Mesenchymal stem cell (in vitro differentiated cells and primary cell): ENCODE data around the gene RNF148.

Source experiments
- DNase-seq: peaks from one replicate; pipeline ENCODE4 v3.0.0-alpha.2; 2013
- H2AFZ ChIP-seq: one replicate; pipeline ENCODE4 v1.6.1; 2013; ENCODE audit warnings: low read depth, mild to moderate bottlenecking, control low read depth, inconsistent platforms, low read length, moderate library complexity
- H2AK5ac ChIP-seq: 2 replicates; pipeline ENCODE4 v1.6.1; 2013; ENCODE audit warnings: low read length, moderate library complexity, mild to moderate bottlenecking, inconsistent platforms; ENCODE audit not compliant: severe bottlenecking
- H2BK120ac ChIP-seq: one replicate; pipeline ENCODE4 v1.6.1; 2013; ENCODE audit warnings: low read depth, mild to moderate bottlenecking, inconsistent platforms, low read length, moderate library complexity
- H2BK12ac ChIP-seq, 2 experiments: one replicate each; pipeline ENCODE4 v1.6.1; 2013; ENCODE audit warnings: inconsistent platforms in 2 of 2, low read length in 2 of 2, mild to moderate bottlenecking in 2 of 2, moderate library complexity in 2 of 2, control low read depth in 1 of 2
- H2BK15ac ChIP-seq: one replicate; pipeline ENCODE4 v1.6.1; 2013; ENCODE audit warnings: mild to moderate bottlenecking, low read depth, inconsistent platforms; ENCODE audit not compliant: poor library complexity, severe bottlenecking
- H2BK5ac ChIP-seq: 2 replicates; pipeline ENCODE4 v1.6.1; 2013; ENCODE audit warnings: low read depth, mild to moderate bottlenecking, low read length, control low read depth, inconsistent platforms; ENCODE audit not compliant: poor library complexity, severe bottlenecking
- H3K14ac ChIP-seq, 2 experiments: one replicate each; pipeline ENCODE4 v1.6.1; 2013; ENCODE audit warnings: inconsistent platforms in 2 of 2, low read length in 2 of 2, control low read depth in 1 of 2, mild to moderate bottlenecking in 1 of 2, moderate library complexity in 1 of 2
- H3K18ac ChIP-seq, 2 experiments: one replicate each; pipeline ENCODE4 v1.6.1; 2013; ENCODE audit warnings: inconsistent platforms in 2 of 2, low read length in 2 of 2, control low read depth in 1 of 2, low read depth in 1 of 2, mild to moderate bottlenecking in 1 of 2
- H3K23ac ChIP-seq, 2 experiments: one replicate each; pipeline ENCODE4 v1.6.1; 2013; ENCODE audit warnings: inconsistent platforms in 2 of 2, low read length in 2 of 2, mild to moderate bottlenecking in 2 of 2, moderate library complexity in 2 of 2, control low read depth in 1 of 2
- H3K27ac ChIP-seq: 2 replicates; pipeline ENCODE4 v1.5.1; 2013; ENCODE audit warnings: mild to moderate bottlenecking, moderate library complexity, low read length, control low read depth, inconsistent platforms; ENCODE audit not compliant: poor library complexity, severe bottlenecking
- H3K27me3 ChIP-seq, 2 experiments: 2 replicates each; pipeline versions ENCODE4 v1.6.1 to v1.7.0; 2013; ENCODE audit warnings: low read length in 2 of 2, mild to moderate bottlenecking in 2 of 2, moderate library complexity in 2 of 2, control low read depth in 1 of 2, inconsistent platforms in 1 of 2; ENCODE audit not compliant: control insufficient read depth in 1 of 2, insufficient read depth in 1 of 2
- H3K36me3 ChIP-seq, 2 experiments: 2 replicates each; pipeline versions ENCODE4 v1.6.1 to v1.7.0; 2013; ENCODE audit warnings: low read length in 2 of 2, control low read depth in 1 of 2, inconsistent platforms in 1 of 2, low read depth in 1 of 2, mild to moderate bottlenecking in 1 of 2; ENCODE audit not compliant: insufficient read depth in 2 of 2, control insufficient read depth in 1 of 2
- H3K4ac ChIP-seq, 2 experiments: one replicate each; pipeline ENCODE4 v1.6.1; 2013; ENCODE audit warnings: inconsistent platforms in 2 of 2, low read length in 2 of 2, mild to moderate bottlenecking in 2 of 2, moderate library complexity in 2 of 2, control low read depth in 1 of 2, low read depth in 1 of 2
- H3K4me1 ChIP-seq: 2 replicates; pipeline ENCODE4 v1.6.1; 2013; ENCODE audit warnings: low read depth, low read length, control low read depth; ENCODE audit not compliant: control insufficient read depth, insufficient read depth
- H3K4me2 ChIP-seq: 2 replicates; pipeline ENCODE4 v1.6.1; 2013; ENCODE audit warnings: low read length, mild to moderate bottlenecking, inconsistent platforms; ENCODE audit not compliant: poor library complexity, severe bottlenecking
- H3K4me3 ChIP-seq, 2 experiments: 2 replicates each; pipeline versions ENCODE4 v1.5.1 to v1.7.0; 2013; ENCODE audit warnings: low read length in 2 of 2, mild to moderate bottlenecking in 2 of 2, control low read depth in 1 of 2, low read depth in 1 of 2; ENCODE audit not compliant: insufficient read depth in 1 of 2
- H3K79me1 ChIP-seq: replicated peaks from 2 replicates; pipeline ENCODE4 v1.6.1; 2013; ENCODE audit warnings: mild to moderate bottlenecking, control low read depth, low read length, inconsistent platforms; ENCODE audit not compliant: poor library complexity, severe bottlenecking
- H3K9ac ChIP-seq: 2 replicates; pipeline ENCODE4 v1.7.0; 2013; ENCODE audit warnings: mild to moderate bottlenecking, low read length, moderate library complexity
- H3K9me3 ChIP-seq: 2 replicates; pipeline ENCODE4 v1.7.0; 2013; ENCODE audit warnings: mild to moderate bottlenecking, low read length; ENCODE audit not compliant: control insufficient read depth
- H4K8ac ChIP-seq: one replicate; pipeline ENCODE4 v1.6.1; 2013; ENCODE audit warnings: inconsistent platforms, mild to moderate bottlenecking, low read length, moderate library complexity
- H4K91ac ChIP-seq: one replicate; pipeline ENCODE4 v1.6.1; 2013; ENCODE audit warnings: mild to moderate bottlenecking, low read length, inconsistent platforms
- WGBS: methylation state at CpG from one replicate; pipeline ENCODE4 v1.1.7; 2013; ENCODE audit warnings: mixed read lengths; 5-methylcytosine and 5-hydroxymethylcytosine counted together

The RNF148 gene

GRCh38 chr7:122672536-122672935, 30.2 kb downstream of the RNF148 start:
- Histone ChIP-seq H4K8ac (no peak overlapping the region), H3K36me3 (no peaks in the 10 kb centered on the region), H3K27ac (no peak overlapping the region), H2AFZ (no peak overlapping the region), H2BK15ac (no peak overlapping the region), H3K4me2 (no peak overlapping the region), H3K4me1 (no peaks in the 10 kb centered on the region), H3K9ac (no peak overlapping the region), H3K4me3 (no peak overlapping the region), H3K79me1 (no peaks in the 10 kb centered on the region), H2BK12ac (no peak overlapping the region), H3K9me3 (no peaks in the 10 kb centered on the region), H2BK5ac (no peak overlapping the region), H3K23ac (no peak overlapping the region), H2BK120ac (no peak overlapping the region), H3K27me3 (no peaks in the 10 kb centered on the region), H3K4ac (no peak overlapping the region), H2AK5ac (no peak overlapping the region), H3K14ac (no peak overlapping the region), H4K91ac (no peak overlapping the region), H3K18ac (no peak overlapping the region)
- WGBS = 95% methylated on average over 8 of the region's 8 CpGs
- no peak for DNase-seq

GRCh38 chr7:122663733-122664132, 39.0 kb downstream of the RNF148 start:
- WGBS = 95% methylated on average over 2 of the region's 2 CpGs
- Histone ChIP-seq H4K8ac (no peak overlapping the region), H3K4me1 (no peaks in the 10 kb centered on the region), H3K4me3 (no peak overlapping the region), H3K9ac (no peak overlapping the region), H3K27me3 (no peaks in the 10 kb centered on the region), H2AK5ac (no peak overlapping the region), H3K14ac (no peak overlapping the region), H2AFZ (no peak overlapping the region), H2BK12ac (no peak overlapping the region), H2BK15ac (no peak overlapping the region), H3K36me3 (no peaks in the 10 kb centered on the region), H3K9me3 (no peaks in the 10 kb centered on the region), H2BK120ac (no peak overlapping the region), H3K4me2 (no peak overlapping the region), H2BK5ac (no peak overlapping the region), H3K23ac (no peak overlapping the region), H3K4ac (no peak overlapping the region), H3K27ac (no peak overlapping the region), H3K18ac (no peak overlapping the region), H4K91ac (no peak overlapping the region), H3K79me1 (no peaks in the 10 kb centered on the region)
- DNase-seq = no peak

- H2BK15ac ChIP-seq = no peak overlapping the region
- DNase-seq = no peak
Observed at GRCh38 chr7:122658856-122659255, 43.9 kb downstream of the RNF148 start.

GRCh38 chr7:122653685-122654084, 49.0 kb downstream of the RNF148 start:
- H3K18ac ChIP-seq = no peak overlapping the region
- 88% methylated on average over 4 of the region's 5 CpGs for WGBS
- H2BK120ac ChIP-seq = no peak overlapping the region
- H3K27me3 ChIP-seq = no peaks in the 10 kb centered on the region
- no peaks in the 10 kb centered on the region for H3K79me1 ChIP-seq
- no peak overlapping the region for H3K9ac ChIP-seq
- no peak overlapping the region for H2AFZ ChIP-seq
- no peak overlapping the region for H3K23ac ChIP-seq
- H3K14ac ChIP-seq = no peak overlapping the region
- DNase-seq = no peak
- no peak overlapping the region for H2BK15ac ChIP-seq
- no peak overlapping the region for H2BK12ac ChIP-seq
- H3K4ac ChIP-seq = no peak overlapping the region
- no peaks in the 10 kb centered on the region for H3K36me3 ChIP-seq
- no peak overlapping the region for H3K27ac ChIP-seq
- H2AK5ac ChIP-seq = no peak overlapping the region
- H3K4me2 ChIP-seq = no peak overlapping the region
- H4K91ac ChIP-seq = no peak overlapping the region
- no peaks in the 10 kb centered on the region for H3K4me1 ChIP-seq
- H4K8ac ChIP-seq = no peak overlapping the region
- peaks cover 6% of the 10 kb centered on the region for H3K9me3 ChIP-seq
- no peak overlapping the region for H3K4me3 ChIP-seq
- no peak overlapping the region for H2BK5ac ChIP-seq

More at GRCh38 chr7:122658856-122659255, 43.9 kb downstream of the RNF148 start:
- no peak overlapping the region for H3K4me3 ChIP-seq
- no peaks in the 10 kb centered on the region for H3K79me1 ChIP-seq
- H4K8ac ChIP-seq = no peak overlapping the region
- no peak overlapping the region for H2BK120ac ChIP-seq
- no peaks in the 10 kb centered on the region for H3K4me1 ChIP-seq
- no peak overlapping the region for H4K91ac ChIP-seq
- no peak overlapping the region for H3K23ac ChIP-seq
- H3K18ac ChIP-seq = no peak overlapping the region
- H3K9ac ChIP-seq = no peak overlapping the region
- no peak overlapping the region for H3K4ac ChIP-seq
- no peak overlapping the region for H3K4me2 ChIP-seq
- no peaks in the 10 kb centered on the region for H3K27me3 ChIP-seq
- no peak overlapping the region for H3K27ac ChIP-seq
- no peak overlapping the region for H2AFZ ChIP-seq
- H2AK5ac ChIP-seq = no peak overlapping the region
- 93% methylated on average over 1 of the region's 2 CpGs for WGBS
- no peak overlapping the region for H3K14ac ChIP-seq
- peaks cover 6% of the 10 kb centered on the region for H3K9me3 ChIP-seq
- no peaks in the 10 kb centered on the region for H3K36me3 ChIP-seq
- H2BK12ac ChIP-seq = no peak overlapping the region
- H2BK5ac ChIP-seq = no peak overlapping the region
